Neural progenitor cell (in vitro differentiated cells): Measurements from ENCODE around the gene SMYD3. TPM values are rescaled to one million over a fixed set of nuclear protein-coding genes. Genes with fewer than 3 reads are reported as not detected.
A peak's percentile ranks its signal among the peaks of the same experiment; 100 is the strongest.

Experiments
- DNase-seq: peaks from one replicate; pipeline ENCODE4 v3.0.0-alpha.2; 2016; ENCODE audit warnings: low spot score
- H2AFZ ChIP-seq: fragments of 200-600 bp; sonication (generic); replicated peaks from 2 replicates; pipeline ENCODE4 v1.6.1; 2016; ENCODE audit warnings: antibody characterized with exemption
- H3F3A ChIP-seq: fragments of 200-600 bp; sonication (generic); 2 replicates; pipeline ENCODE4 v1.6.1; 2016; ENCODE audit warnings: antibody characterized with exemption, low read depth
- H3K27ac ChIP-seq: fragments of 200-600 bp; sonication (generic); 2 replicates; pipeline ENCODE4 v1.5.1; 2016; ENCODE audit warnings: mild to moderate bottlenecking
- H3K27me3 ChIP-seq: fragments of 200-600 bp; sonication (generic); 2 replicates; pipeline ENCODE4 v1.6.1; 2016; ENCODE audit warnings: mild to moderate bottlenecking, moderate library complexity
- H3K36me3 ChIP-seq: fragments of 200-600 bp; sonication (generic); 2 replicates; pipeline ENCODE4 v1.5.1; 2016
- H3K4me1 ChIP-seq: fragments of 200-600 bp; sonication (generic); 2 replicates; pipeline ENCODE4 v1.6.1; 2016; ENCODE audit warnings: mixed run types
- H3K4me2 ChIP-seq: fragments of 200-600 bp; sonication (generic); 2 replicates; pipeline ENCODE4 v1.6.1; 2016
- H3K4me3 ChIP-seq: fragments of 200-600 bp; sonication (generic); 2 replicates; pipeline ENCODE4 v1.5.1; 2016
- H3K79me2 ChIP-seq: fragments of 200-600 bp; sonication (generic); 2 replicates; pipeline ENCODE4 v1.6.1; 2016; ENCODE audit warnings: low read depth
- H3K9ac ChIP-seq: fragments of 200-600 bp; sonication (generic); 2 replicates; pipeline ENCODE4 v1.6.1; 2016
- H3K9me3 ChIP-seq: fragments of 200-600 bp; sonication (generic); 2 replicates; pipeline ENCODE4 v1.5.1; 2016; ENCODE audit warnings: low read depth
- H4K20me1 ChIP-seq: fragments of 200-600 bp; sonication (generic); 2 replicates; pipeline ENCODE4 v1.6.1; 2016; ENCODE audit warnings: low read depth
- H3K27ac Mint-ChIP-seq: 3 replicates; pipeline ENCODE4 v1.8.0; 2021; ENCODE audit warnings: mixed read lengths
- H3K27me3 Mint-ChIP-seq: 2 replicates; pipeline ENCODE4 v1.8.0; 2022; ENCODE audit warnings: low read depth, mild to moderate bottlenecking, inconsistent platforms, moderate library complexity, mixed read lengths; ENCODE audit not compliant: insufficient read depth
- H3K36me3 Mint-ChIP-seq: 3 replicates; pipeline ENCODE4 v1.8.0; 2021; ENCODE audit warnings: mixed read lengths
- H3K4me1 Mint-ChIP-seq: 3 replicates; pipeline ENCODE4 v1.8.0; 2021; ENCODE audit warnings: mixed read lengths
- H3K4me3 Mint-ChIP-seq: 3 replicates; pipeline ENCODE4 v1.8.0; 2021; ENCODE audit warnings: mild to moderate bottlenecking, moderate library complexity, mixed read lengths
- H3K9me3 Mint-ChIP-seq: 3 replicates; pipeline ENCODE4 v1.8.0; 2020; ENCODE audit warnings: mixed read lengths
- CTCF ChIP-seq: fragments of 200-600 bp; sonication (generic); IDR thresholded peaks from 2 replicates; pipeline ENCODE4 v1.5.1; 2017; ENCODE audit warnings: antibody characterized with exemption, mild to moderate bottlenecking
- EZH2 ChIP-seq: fragments of 200-600 bp; sonication (generic); IDR thresholded peaks from 2 replicates; pipeline ENCODE4 v1.6.1; 2017; ENCODE audit warnings: antibody characterized with exemption, mild to moderate bottlenecking, moderate library complexity
- EZH2phosphoT487 ChIP-seq: fragments of 200-600 bp; sonication (generic); IDR thresholded peaks from 2 replicates; pipeline ENCODE4 v1.6.1; 2017; ENCODE audit warnings: antibody characterized with exemption
- total RNA-seq: library from RNA; depleted of rRNA; stranded (reverse); fragments of >200 nt; gene quantifications from 2 replicates; pipeline ENCODE4 v1.2.3, GENCODE V29; 2015; ENCODE audit warnings: low replicate concordance

Gene SMYD3
- total RNA-seq, 1 donor from 2014 or later: 43.2 TPM

GRCh38 chr1:245797592-245798348 lies 709.3 kb downstream of the SMYD3 start:
- no peaks in the 10 kb centered on the region for H3K79me2 ChIP-seq
- TF ChIP-seq CTCF (peak; percentile 58), EZH2phosphoT487 (no peak), EZH2 (no peak)
- no peaks in the 10 kb centered on the region for H3K36me3 ChIP-seq
- no peaks in the 10 kb centered on the region for H3K4me1 Mint-ChIP-seq
- peak; percentile 63 for DNase-seq
- no peak overlapping the region for H3K27ac Mint-ChIP-seq
- H2AFZ ChIP-seq: no peak overlapping the region
- no peaks in the 10 kb centered on the region for H3K9me3 ChIP-seq
- H3K9me3 Mint-ChIP-seq: no peaks in the 10 kb centered on the region
- no peaks in the 10 kb centered on the region for H3K27me3 Mint-ChIP-seq
- H3K27me3 ChIP-seq: no peaks in the 10 kb centered on the region
- H3K27ac ChIP-seq: no peak overlapping the region
- H4K20me1 ChIP-seq: no peaks in the 10 kb centered on the region
- H3K4me2 ChIP-seq: no peak overlapping the region
- no peaks in the 10 kb centered on the region for H3K4me1 ChIP-seq
- H3K9ac ChIP-seq: no peak overlapping the region
- no peaks in the 10 kb centered on the region for H3K36me3 Mint-ChIP-seq
- no peaks in the 10 kb centered on the region for H3F3A ChIP-seq
- H3K4me3 Mint-ChIP-seq: no peak overlapping the region
- no peak overlapping the region for H3K4me3 ChIP-seq

- Histone ChIP-seq H4K20me1 (no peaks in the 10 kb centered on the region), H3K4me1 (no peaks in the 10 kb centered on the region), H3K9me3 (no peaks in the 10 kb centered on the region), H3K4me2 (no peak overlapping the region), H3K79me2 (no peaks in the 10 kb centered on the region), H2AFZ (no peak overlapping the region), H3K9ac (no peak overlapping the region), H3F3A (no peaks in the 10 kb centered on the region), H3K36me3 (no peaks in the 10 kb centered on the region), H3K4me3 (no peak overlapping the region), H3K27me3 (no peaks in the 10 kb centered on the region), H3K27ac (no peak overlapping the region)
- no peak for DNase-seq
- no peak overlapping the region for H3K4me3 Mint-ChIP-seq
- TF ChIP-seq EZH2phosphoT487 (no peak), EZH2 (no peak), CTCF (no peak)
- peaks cover 2% of the 10 kb centered on the region for H3K27me3 Mint-ChIP-seq
- H3K9me3 Mint-ChIP-seq: no peaks in the 10 kb centered on the region
- H3K36me3 Mint-ChIP-seq: no peaks in the 10 kb centered on the region
- no peaks in the 10 kb centered on the region for H3K4me1 Mint-ChIP-seq
- no peak overlapping the region for H3K27ac Mint-ChIP-seq
These were observed 715.4 kb downstream of the SMYD3 start for GRCh38 chr1:245791410-245792312.

- Histone ChIP-seq H4K20me1 (no peaks in the 10 kb centered on the region), H3K9me3 (no peaks in the 10 kb centered on the region), H3K4me1 (no peaks in the 10 kb centered on the region), H3K27me3 (no peaks in the 10 kb centered on the region), H3K79me2 (no peaks in the 10 kb centered on the region), H3K4me3 (no peak overlapping the region), H3K9ac (no peak overlapping the region), H3K27ac (no peak overlapping the region), H3K36me3 (no peaks in the 10 kb centered on the region), H2AFZ (no peak overlapping the region), H3F3A (no peaks in the 10 kb centered on the region), H3K4me2 (no peak overlapping the region)
- Mint-ChIP-seq H3K4me3 (no peak overlapping the region), H3K9me3 (no peaks in the 10 kb centered on the region), H3K4me1 (no peaks in the 10 kb centered on the region), H3K27me3 (peaks cover 2% of the 10 kb centered on the region), H3K36me3 (no peaks in the 10 kb centered on the region), H3K27ac (no peak overlapping the region)
- DNase-seq: no peak
- TF ChIP-seq CTCF (no peak), EZH2phosphoT487 (no peak), EZH2 (no peak)
These were observed 716.6 kb downstream of the SMYD3 start for GRCh38 chr1:245790441-245790840.
